ENCODE results near the gene COX18.

DNA sequence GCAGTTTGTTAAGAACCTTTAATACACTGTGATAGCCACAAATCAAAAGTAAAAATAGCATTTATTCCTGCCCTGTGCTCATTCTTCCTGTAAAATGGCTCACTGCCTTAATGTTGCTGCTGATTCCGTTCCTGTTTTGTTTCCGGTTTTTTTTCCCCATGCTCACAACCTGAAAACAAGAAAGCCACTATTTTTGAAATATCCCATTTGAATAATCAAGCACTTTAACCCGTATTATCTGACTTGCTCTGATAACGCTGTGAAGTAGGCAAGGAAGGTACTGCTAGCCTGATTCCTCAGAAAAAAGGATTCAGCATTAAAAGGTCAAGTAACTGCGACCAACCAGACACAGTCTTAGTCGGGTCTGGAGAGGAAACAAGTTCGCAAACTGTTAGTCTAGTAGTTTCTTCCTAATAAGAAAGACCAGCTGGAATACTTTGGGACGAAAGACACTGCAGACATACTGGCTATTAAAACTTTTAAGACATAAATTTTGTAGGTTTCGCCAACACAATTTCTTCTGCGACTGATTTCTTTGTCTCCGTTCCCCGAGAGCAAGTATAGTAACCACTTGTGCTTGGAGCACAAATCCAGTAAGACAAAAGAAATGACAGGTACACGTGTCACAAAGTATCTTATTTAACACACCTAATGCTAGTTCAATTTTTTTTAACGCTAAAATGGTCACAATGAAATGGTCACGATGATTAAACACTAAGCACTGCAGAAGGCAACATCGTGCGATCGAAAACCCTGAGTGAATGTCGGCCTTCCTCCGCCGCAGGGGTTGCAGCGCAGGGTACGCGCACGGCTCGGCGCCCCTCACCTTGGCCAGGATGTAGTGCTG is 802 bp downstream of the COX18 start:
- TF ChIP-seq POLR2A (IDR thresholded peaks at IDR 0.05; ENCODE audit: low read length), result no peak
- no peak for TF ChIP-seq JUNB (IDR thresholded peaks at IDR 0.05)
- TF ChIP-seq, protein P1, sequence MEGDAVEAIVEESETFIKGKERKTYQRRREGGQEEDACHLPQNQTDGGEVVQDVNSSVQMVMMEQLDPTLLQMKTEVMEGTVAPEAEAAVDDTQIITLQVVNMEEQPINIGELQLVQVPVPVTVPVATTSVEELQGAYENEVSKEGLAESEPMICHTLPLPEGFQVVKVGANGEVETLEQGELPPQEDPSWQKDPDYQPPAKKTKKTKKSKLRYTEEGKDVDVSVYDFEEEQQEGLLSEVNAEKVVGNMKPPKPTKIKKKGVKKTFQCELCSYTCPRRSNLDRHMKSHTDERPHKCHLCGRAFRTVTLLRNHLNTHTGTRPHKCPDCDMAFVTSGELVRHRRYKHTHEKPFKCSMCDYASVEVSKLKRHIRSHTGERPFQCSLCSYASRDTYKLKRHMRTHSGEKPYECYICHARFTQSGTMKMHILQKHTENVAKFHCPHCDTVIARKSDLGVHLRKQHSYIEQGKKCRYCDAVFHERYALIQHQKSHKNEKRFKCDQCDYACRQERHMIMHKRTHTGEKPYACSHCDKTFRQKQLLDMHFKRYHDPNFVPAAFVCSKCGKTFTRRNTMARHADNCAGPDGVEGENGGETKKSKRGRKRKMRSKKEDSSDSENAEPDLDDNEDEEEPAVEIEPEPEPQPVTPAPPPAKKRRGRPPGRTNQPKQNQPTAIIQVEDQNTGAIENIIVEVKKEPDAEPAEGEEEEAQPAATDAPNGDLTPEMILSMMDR (IDR thresholded peaks at IDR 0.05), result no peak
- TF ChIP-seq CHD2 (IDR thresholded peaks at IDR 0.05; ENCODE audit: low read length, partially characterized antibody), result no peak
- no peak for TF ChIP-seq MAZ (IDR thresholded peaks at IDR 0.05; ENCODE audit: borderline replicate concordance, low read depth, low read length)
- no peak for TF ChIP-seq EP300 (IDR thresholded peaks at IDR 0.05)
- no peak for TF ChIP-seq RAD21 (conservative IDR thresholded peaks at IDR 0.05 in 1 of 2, IDR thresholded peaks at IDR 0.05 in 1 of 2)
